WTC11 (cell line): Measurements from ENCODE around the gene ZNF660.

Experiments
- AR ChIP-seq: fragments of 250-450 bp; sonication (Bioruptor Pico); IDR thresholded peaks from 2 replicates; pipeline ENCODE4 v1.9.0; 2021; ENCODE audit warnings: mild to moderate bottlenecking
- ATF3 ChIP-seq: sonication (generic); formaldehyde crosslinking; conservative IDR thresholded peaks from 2 replicates; pipeline ENCODE4 v1.8.1; 2022; ENCODE audit warnings: mild to moderate bottlenecking, missing genetic modification reagents
- CTCF ChIP-seq: fragments of 200-600 bp; IDR thresholded peaks from 2 replicates; pipeline ENCODE4 v1.8.0; 2022; ENCODE audit warnings: antibody characterized with exemption
- MAX ChIP-seq: sonication (generic); formaldehyde crosslinking; IDR thresholded peaks from 2 replicates; pipeline ENCODE4 v1.8.0; 2022; ENCODE audit warnings: mild to moderate bottlenecking, missing genetic modification reagents
- RELA ChIP-seq: sonication (generic); formaldehyde crosslinking; IDR thresholded peaks from 2 replicates; pipeline ENCODE4 v1.8.1; 2022; ENCODE audit warnings: missing genetic modification reagents, mild to moderate bottlenecking, borderline replicate concordance
- TP53 ChIP-seq: sonication (generic); formaldehyde crosslinking; IDR thresholded peaks from 2 replicates; pipeline ENCODE4 v1.8.1; 2023; ENCODE audit warnings: mild to moderate bottlenecking, missing genetic modification reagents
- USF1 ChIP-seq: sonication (generic); formaldehyde crosslinking; IDR thresholded peaks from 2 replicates; pipeline ENCODE4 v1.8.0; 2022; ENCODE audit warnings: mild to moderate bottlenecking, missing genetic modification reagents

GRCh38 chr3:44612678-44613077, 27.9 kb downstream of the ZNF660 start:
- TF ChIP-seq CTCF (no peak), TP53 (CRISPR knock-in tag) (no peak), AR (CRISPR knock-in tag) (no peak), RELA (CRISPR knock-in tag) (no peak), USF1 (CRISPR knock-in tag) (no peak), MAX (CRISPR knock-in tag) (no peak), ATF3 (CRISPR knock-in tag) (no peak)
